Right atrium auricular region (tissue), 2 donors: ENCODE results near the gene PRPF19. TPM values are rescaled to one million over a fixed set of nuclear protein-coding genes. Genes with fewer than 3 reads are reported as not detected.

Source experiments
- DNase-seq: peaks from one replicate; pipeline ENCODE4 v3.0.0-alpha.2; 2019; ENCODE audit warnings: low spot score
- H3K27ac ChIP-seq, 2 donors: fragments of 200-600 bp; sonication (generic); 1 replicate in 1 of 2; 2 replicates in 1 of 2; pipeline ENCODE4 v1.5.1; 2016 to 2019
- H3K27me3 ChIP-seq, 2 donors: fragments of 200-600 bp; sonication (generic); one replicate each; pipeline versions ENCODE4 v1.5.1 to v1.6.0; 2017 to 2019
- H3K36me3 ChIP-seq: fragments of 200-600 bp; sonication (generic); one replicate; pipeline ENCODE4 v1.5.1; 2016
- H3K4me1 ChIP-seq, 2 donors: fragments of 200-600 bp; sonication (generic); one replicate each; pipeline versions ENCODE4 v1.5.1 to v1.6.0; 2017 to 2019
- H3K4me3 ChIP-seq, 2 donors: fragments of 200-600 bp; sonication (generic); 1 replicate in 1 of 2; 2 replicates in 1 of 2; pipeline ENCODE4 v1.5.1; 2017 to 2019; ENCODE audit warnings: mild to moderate bottlenecking in 1 of 2, moderate library complexity in 1 of 2
- H3K9me3 ChIP-seq, 2 donors: fragments of 200-600 bp; sonication (generic); one replicate each; pipeline ENCODE4 v1.5.1; 2019
- CTCF ChIP-seq, 2 donors: fragments of 200-600 bp; sonication (generic); IDR thresholded peaks; one replicate each; pipeline ENCODE4 v1.5.1; 2019; ENCODE audit warnings: antibody characterized with exemption in 2 of 2
- total RNA-seq, 2 donors: library from RNA; depleted of rRNA; stranded (reverse); fragments of >200 nt; gene quantifications; one replicate each; pipeline ENCODE4 v1.1.0, GENCODE V29; 2016

The PRPF19 gene
- total RNA-seq, 2 donors from 2014 or later: 20.3 to 46.2 TPM

DNA sequence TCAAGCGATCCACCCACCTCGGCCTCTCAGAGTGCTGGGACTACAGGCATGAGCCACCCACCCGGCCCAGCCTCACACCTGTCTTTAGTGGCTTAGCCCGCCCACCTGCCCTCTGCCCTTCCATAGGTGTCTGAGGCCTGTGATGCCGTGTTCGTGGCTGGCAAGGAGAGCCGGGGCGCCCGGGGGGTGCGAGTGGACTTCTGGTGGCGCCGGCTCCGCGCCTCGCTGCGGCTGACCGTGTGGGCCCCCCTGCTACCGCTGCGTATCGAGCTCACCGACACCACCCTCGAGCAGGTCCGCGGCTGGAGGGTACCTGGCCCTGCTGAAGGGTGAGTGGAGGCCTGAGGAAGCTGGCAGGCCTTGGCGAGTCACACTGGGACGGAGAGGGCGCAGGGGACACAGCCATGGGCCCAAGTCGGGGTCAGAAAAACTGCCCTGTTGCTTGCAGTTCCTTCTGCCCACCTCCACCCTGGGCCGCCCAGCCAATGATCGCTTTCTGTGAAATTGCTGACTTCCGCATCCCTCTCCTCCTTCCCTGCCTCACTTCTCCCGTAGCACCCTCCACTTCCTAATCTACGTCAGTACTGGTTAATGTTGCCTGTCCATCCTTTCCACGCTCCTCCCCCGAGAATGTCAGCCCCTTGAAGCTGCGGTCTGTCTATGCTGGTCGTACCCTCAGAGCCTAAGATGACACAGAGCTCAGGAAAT, 27.2 kb upstream of the PRPF19 start:
- Histone ChIP-seq H3K4me1 (peaks cover 0 to 6% of the 10 kb centered on the region in 2 donors), H3K4me3 (no peak overlapping the region), H3K27me3 (no peaks in the 10 kb centered on the region), H3K27ac (no peak overlapping the region), H3K36me3 (no peaks in the 10 kb centered on the region), H3K9me3 (no peaks in the 10 kb centered on the region)
- no peak for DNase-seq
- TF ChIP-seq CTCF (IDR thresholded peaks at IDR 0.05): no peak

- Histone ChIP-seq H3K4me1 (peaks cover 0 to 6% of the 10 kb centered on the region in 2 donors), H3K9me3 (no peaks in the 10 kb centered on the region), H3K4me3 (no peak overlapping the region), H3K27me3 (no peaks in the 10 kb centered on the region), H3K36me3 (no peaks in the 10 kb centered on the region), H3K27ac (no peak overlapping the region)
- DNase-seq: no peak
- no peak for TF ChIP-seq CTCF (IDR thresholded peaks at IDR 0.05)
Observed at GRCh38 chr11:60932605-60933356, 26.4 kb upstream of the PRPF19 start.

GRCh38 chr11:60931917-60932316, 25.5 kb upstream of the PRPF19 start:
- no peak overlapping the region for H3K27ac ChIP-seq
- no peak overlapping the region for H3K4me3 ChIP-seq
- no peak for TF ChIP-seq CTCF (IDR thresholded peaks at IDR 0.05)
- no peaks in the 10 kb centered on the region for H3K9me3 ChIP-seq
- H3K36me3 ChIP-seq: no peaks in the 10 kb centered on the region
- peaks cover 0 to 4% of the 10 kb centered on the region in 2 donors for H3K4me1 ChIP-seq
- no peaks in the 10 kb centered on the region for H3K27me3 ChIP-seq
- DNase-seq: no peak

- Histone ChIP-seq H3K9me3 (no peaks in the 10 kb centered on the region), H3K4me1 (peaks cover 0 to 4% of the 10 kb centered on the region in 2 donors), H3K4me3 (no peak overlapping the region), H3K36me3 (no peaks in the 10 kb centered on the region), H3K27me3 (no peaks in the 10 kb centered on the region), H3K27ac (no peak overlapping the region)
- DNase-seq: no peak
- no peak for TF ChIP-seq CTCF (IDR thresholded peaks at IDR 0.05)
Observed at GRCh38 chr11:60930394-60930793, 24.0 kb upstream of the PRPF19 start.

- TF ChIP-seq CTCF (IDR thresholded peaks at IDR 0.05): no peak
- H3K27ac ChIP-seq: no peak overlapping the region
Observed at GRCh38 chr11:60929764-60930163, 23.4 kb upstream of the PRPF19 start.

More at GRCh38 chr11:60929764-60930163, 23.4 kb upstream of the PRPF19 start:
- no peak for DNase-seq
- peaks cover 0 to 10% of the 10 kb centered on the region in 2 donors for H3K4me1 ChIP-seq
- no peaks in the 10 kb centered on the region for H3K9me3 ChIP-seq
- no peaks in the 10 kb centered on the region for H3K36me3 ChIP-seq
- no peak overlapping the region for H3K4me3 ChIP-seq
- peaks cover 0 to 4% of the 10 kb centered on the region in 2 donors for H3K27me3 ChIP-seq
